Measurements from ENCODE around the gene MAP3K13. TPM values are rescaled to one million over a fixed set of nuclear protein-coding genes. Genes with fewer than 3 reads are reported as not detected.

MAP3K13 gene
- total RNA-seq, 1 experiment from 2014 or later: 31.0 TPM

DNA sequence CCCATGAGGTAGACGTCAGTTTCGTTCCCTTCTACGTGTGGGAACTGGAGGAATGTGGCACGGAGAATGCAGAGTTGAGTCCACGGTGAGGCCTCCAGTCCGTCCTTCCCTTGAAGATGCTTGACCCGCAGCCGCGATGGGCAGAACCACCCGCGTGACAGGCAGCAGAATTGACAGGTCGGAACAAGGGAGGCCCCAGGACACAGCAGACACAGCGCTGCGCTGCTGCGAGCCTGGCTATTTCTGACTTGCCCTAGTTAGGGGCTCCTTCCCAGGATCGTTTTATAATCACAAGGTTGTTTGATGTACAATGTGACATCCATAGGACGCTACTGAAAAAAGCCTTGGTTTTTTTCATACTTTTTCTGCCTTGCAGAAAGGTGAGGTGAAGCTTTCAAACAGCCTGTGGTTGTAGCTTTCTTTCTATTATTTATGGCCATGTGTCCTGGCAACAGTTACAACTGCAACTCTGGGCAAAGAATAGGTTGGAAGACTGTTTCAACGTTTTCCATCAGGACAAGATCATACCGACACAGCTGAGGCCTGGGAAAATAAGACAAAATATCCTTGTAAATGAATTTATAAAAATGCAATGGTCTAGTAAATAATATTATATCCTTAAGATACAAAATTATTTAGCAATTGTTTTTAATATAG lies 145.5 kb downstream of the MAP3K13 start:
- DNase-seq (ENCODE audit: low read depth): no peak

DNA sequence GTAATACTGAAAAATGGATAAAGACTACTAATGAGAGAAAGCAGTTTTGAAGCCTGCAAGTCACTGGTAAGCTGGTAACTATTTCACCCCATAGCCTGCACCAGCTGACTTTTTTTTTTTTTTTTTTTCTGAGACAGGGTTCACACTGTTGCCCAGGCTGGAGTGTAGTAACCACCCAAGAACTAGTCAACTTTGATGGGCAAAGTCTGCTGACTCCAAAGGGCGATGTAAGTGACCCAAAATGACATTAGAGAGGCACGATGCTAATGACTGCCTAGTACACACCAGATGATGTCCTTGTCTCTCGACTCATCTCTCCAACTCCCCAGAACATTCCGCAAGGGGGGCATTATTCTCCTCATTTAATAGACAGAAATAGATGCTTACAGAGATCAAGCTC lies 148.8 kb downstream of the MAP3K13 start:
- DNase-seq (ENCODE audit: low read depth): no peak

- no peak for DNase-seq (ENCODE audit: low read depth)
Observed at GRCh38 chr3:185517387-185518130, 154.6 kb downstream of the MAP3K13 start.

- no peak for DNase-seq (ENCODE audit: low read depth)
Observed at GRCh38 chr3:185519021-185519420, 156.1 kb downstream of the MAP3K13 start.

- no peak for DNase-seq (ENCODE audit: low read depth)
Observed at GRCh38 chr3:185521349-185522138, 158.6 kb downstream of the MAP3K13 start.

DNA sequence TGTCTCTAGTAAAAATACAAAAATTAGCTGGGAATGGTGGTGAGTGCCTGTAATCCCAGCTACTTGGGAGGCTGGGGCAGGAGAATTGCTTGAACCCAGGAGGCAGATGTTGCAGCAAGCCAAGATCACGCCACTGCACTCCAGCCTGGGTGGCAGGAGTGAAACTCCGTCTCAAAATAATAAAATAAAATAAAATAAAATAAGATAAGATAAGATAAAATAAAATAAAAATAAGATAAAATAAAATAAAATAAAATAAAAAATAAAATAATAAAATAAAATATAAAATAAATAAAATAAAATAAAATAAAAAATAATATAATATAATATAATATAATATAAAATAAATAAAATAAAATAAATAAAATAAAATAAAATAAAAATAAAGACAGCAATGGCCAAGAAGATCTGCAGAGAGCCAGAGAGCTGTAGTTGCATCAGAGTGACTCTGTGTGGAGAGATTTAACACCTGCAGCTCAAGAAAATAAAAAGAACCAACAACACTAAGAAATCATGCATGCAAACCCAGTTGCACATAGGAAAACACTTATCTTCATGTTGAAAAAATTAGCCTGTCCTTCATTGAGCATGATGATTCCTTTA lies 163.5 kb downstream of the MAP3K13 start:
- DNase-seq (ENCODE audit: low read depth): no peak

- DNase-seq (ENCODE audit: low read depth): no peak
Observed at GRCh38 chr3:185527364-185527763, 164.4 kb downstream of the MAP3K13 start.

- DNase-seq (ENCODE audit: low read depth): no peak
Observed at GRCh38 chr3:185528532-185528931, 165.6 kb downstream of the MAP3K13 start.

GRCh38 chr3:185530856-185531255 lies 167.9 kb downstream of the MAP3K13 start:
- DNase-seq (ENCODE audit: low read depth): no peak

DNA sequence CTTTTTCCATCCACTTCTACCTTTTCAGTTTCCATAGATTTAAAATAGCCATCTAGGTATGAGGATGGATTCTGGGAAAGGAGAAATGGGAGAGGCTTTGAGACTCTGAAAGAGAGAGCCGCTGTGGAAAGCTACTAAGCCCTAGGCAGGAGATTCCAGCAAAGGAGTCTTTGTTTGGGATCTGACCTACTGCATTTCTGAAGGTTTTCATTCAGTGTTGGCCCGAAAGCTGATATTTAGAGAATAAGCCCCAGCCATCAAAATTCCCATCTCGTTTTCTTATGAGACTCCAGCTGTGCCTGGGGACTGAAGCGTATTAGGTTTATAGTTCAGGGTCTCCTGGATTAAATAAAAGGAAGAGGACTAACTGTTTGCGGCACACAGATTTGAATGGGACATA lies 170.0 kb downstream of the MAP3K13 start:
- DNase-seq (ENCODE audit: low read depth): no peak

DNA sequence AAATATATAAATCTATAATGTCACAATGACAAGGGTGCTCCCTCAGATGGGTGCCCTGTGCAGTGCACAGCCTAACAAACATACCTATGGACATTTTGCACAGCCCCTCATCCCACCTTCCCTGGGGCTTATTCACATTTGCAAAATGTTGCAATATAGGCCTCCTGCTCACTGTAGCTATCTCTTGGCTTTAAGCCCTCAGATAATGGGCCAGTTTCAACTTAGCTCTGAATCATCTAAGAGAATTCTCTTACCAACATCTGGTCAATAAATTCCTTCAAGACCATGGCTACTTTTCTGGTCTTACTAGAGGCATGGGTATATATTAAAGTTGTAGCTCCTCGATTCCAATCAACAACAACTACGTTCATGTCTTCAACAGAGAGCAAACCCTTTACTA lies 171.6 kb downstream of the MAP3K13 start:
- DNase-seq (ENCODE audit: low read depth): no peak

GRCh38 chr3:185537369-185537970 lies 174.5 kb downstream of the MAP3K13 start:
- DNase-seq (ENCODE audit: low read depth): peak; percentile 72

Other genes starting within 250 kb of the MAP3K13 start
- 8.2 and 8.4 TPM in 2 replicates for gene C3orf70, start 210.1 kb upstream of the MAP3K13 start, total RNA-seq (2014; rRNA removed; shearing (Covaris generic))
- 13.4 and 14.8 TPM in 2 replicates for gene EHHADH, start 109.1 kb upstream of the MAP3K13 start, total RNA-seq (2014; rRNA removed; shearing (Covaris generic))
- 9.4 and 11.9 TPM in 2 replicates for gene TMEM41A, start 135.9 kb downstream of the MAP3K13 start, total RNA-seq (2014; rRNA removed; shearing (Covaris generic))
- not detected in 2 replicates for gene LIPH, start 189.5 kb downstream of the MAP3K13 start, total RNA-seq (2014; rRNA removed; shearing (Covaris generic))
- gene SENP2, start 223.2 kb downstream of the MAP3K13 start, total RNA-seq (2014; rRNA removed; shearing (Covaris generic)): 20.1 and 30.6 TPM in 2 replicates

Measured in RPMI7951 (cell line).